ENCODE results near the gene KLHDC8A.
"Not testable (repeated sequence)": the region's sequence is repeated elsewhere in the genome, so short reads cannot be mapped to it uniquely, and the experiment has no call there.

The KLHDC8A gene

GRCh38 chr1:205387845-205388244 is 31.1 kb upstream of the KLHDC8A start:
- TF ChIP-seq, protein P1, sequence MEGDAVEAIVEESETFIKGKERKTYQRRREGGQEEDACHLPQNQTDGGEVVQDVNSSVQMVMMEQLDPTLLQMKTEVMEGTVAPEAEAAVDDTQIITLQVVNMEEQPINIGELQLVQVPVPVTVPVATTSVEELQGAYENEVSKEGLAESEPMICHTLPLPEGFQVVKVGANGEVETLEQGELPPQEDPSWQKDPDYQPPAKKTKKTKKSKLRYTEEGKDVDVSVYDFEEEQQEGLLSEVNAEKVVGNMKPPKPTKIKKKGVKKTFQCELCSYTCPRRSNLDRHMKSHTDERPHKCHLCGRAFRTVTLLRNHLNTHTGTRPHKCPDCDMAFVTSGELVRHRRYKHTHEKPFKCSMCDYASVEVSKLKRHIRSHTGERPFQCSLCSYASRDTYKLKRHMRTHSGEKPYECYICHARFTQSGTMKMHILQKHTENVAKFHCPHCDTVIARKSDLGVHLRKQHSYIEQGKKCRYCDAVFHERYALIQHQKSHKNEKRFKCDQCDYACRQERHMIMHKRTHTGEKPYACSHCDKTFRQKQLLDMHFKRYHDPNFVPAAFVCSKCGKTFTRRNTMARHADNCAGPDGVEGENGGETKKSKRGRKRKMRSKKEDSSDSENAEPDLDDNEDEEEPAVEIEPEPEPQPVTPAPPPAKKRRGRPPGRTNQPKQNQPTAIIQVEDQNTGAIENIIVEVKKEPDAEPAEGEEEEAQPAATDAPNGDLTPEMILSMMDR (IDR thresholded peaks at IDR 0.05; ENCODE audit: low read depth, low read length, missing control alignments) = no peak
- no peak for DNase-seq (ENCODE audit: low read depth)
- no peak overlapping the region for H3K4me3 ChIP-seq (ENCODE audit: low read depth, low read length)

DNA sequence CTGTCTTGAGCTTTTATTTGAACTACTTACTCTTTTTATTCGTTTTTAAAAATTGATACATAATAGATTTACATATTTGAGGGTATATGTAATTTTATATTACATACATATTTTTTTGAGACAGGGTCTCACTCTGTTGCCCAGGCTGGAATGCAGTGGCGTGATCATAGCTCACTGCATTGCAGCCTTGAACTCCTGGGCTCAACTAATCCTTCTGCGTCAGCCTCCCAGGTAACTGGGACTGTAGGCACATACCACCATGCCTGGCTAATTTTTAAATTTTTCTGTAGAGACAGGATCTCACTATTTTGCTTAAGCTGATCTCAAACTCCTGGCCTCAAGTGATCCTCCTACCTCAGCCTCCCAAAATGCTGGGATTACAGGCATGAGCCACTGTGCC is 26.3 kb upstream of the KLHDC8A start:
- not testable (repeated sequence) for DNase-seq (ENCODE audit: low read depth); H3K4me3 ChIP-seq (ENCODE audit: low read depth, low read length)

DNA sequence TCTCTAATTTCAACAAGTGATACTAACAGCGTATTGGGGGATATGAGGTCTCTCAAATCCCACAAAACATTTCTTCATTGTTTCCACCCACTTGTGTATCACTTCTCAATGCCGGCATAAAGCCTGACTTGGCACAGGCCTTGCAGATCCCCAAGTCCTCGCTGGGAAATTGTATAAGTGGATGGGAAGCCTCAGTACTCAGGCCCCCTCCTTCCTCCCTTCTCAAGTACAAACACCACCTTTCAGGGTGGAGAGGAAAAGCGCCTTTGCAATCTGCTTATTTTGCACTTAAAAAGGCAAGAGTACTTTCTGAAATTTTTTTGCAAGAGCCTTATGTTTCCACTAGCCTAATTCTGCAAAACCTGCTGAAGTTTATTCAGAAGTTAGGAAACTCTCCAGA is 25.8 kb upstream of the KLHDC8A start:
- no peak for DNase-seq (ENCODE audit: low read depth)
- TF ChIP-seq, protein P1 (IDR thresholded peaks at IDR 0.05; ENCODE audit: low read depth, low read length, missing control alignments) = no peak

DNA sequence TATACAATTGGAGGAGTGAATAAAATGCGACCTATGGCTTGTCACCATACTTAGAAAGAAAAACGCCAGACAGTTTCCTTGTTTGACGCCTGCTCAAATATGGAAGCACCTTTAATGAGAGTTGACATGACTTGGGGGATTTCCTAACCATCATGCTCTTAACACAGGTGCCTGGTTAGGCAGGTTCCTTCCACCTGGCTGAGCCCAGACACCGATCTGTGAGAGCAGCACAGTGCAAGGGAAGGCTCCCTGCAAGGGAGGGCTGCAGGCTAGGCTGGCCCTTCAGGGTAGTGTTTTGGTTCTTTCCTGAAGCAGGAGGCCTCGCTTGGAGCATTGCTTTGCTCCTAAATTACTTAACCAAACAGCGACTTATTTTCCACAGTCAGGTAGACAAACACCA is 24.6 kb upstream of the KLHDC8A start:
- no peak for DNase-seq (ENCODE audit: low read depth)
- H3K4me3 ChIP-seq (ENCODE audit: low read depth, low read length) = no peak overlapping the region
- TF ChIP-seq, protein P1 (IDR thresholded peaks at IDR 0.05; ENCODE audit: low read depth, low read length, missing control alignments) = no peak

More for the DNA sequence above, 25.8 kb upstream of the KLHDC8A start:
- no peak overlapping the region for H3K4me3 ChIP-seq (ENCODE audit: low read depth, low read length)

DNA sequence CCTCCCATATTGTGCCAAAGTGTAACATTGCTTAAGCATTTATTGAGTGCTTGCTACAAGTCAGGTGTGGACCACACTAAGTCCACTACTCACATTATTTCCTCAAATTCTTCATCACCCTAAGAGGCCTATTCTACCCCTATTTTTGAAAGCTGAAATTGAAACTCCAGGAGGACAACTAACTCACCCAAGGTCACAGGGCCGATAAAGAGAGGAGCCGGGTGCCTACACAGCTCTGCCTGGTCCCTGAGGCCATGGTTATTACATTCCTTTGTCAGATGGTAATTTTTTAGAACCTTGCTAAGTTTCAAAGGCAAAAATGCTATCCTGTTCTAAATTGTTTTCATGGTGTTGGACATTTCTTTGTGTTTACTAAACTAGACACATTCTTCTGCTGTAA is 24.2 kb upstream of the KLHDC8A start:
- TF ChIP-seq, protein P1 (IDR thresholded peaks at IDR 0.05; ENCODE audit: low read depth, low read length, missing control alignments) = no peak
- H3K4me3 ChIP-seq (ENCODE audit: low read depth, low read length) = no peak overlapping the region
- DNase-seq (ENCODE audit: low read depth) = no peak

GRCh38 chr1:205379056-205379455 is 22.3 kb upstream of the KLHDC8A start:
- TF ChIP-seq, protein P1 (IDR thresholded peaks at IDR 0.05; ENCODE audit: low read depth, low read length, missing control alignments) = no peak
- H3K4me3 ChIP-seq (ENCODE audit: low read depth, low read length) = no peak overlapping the region
- no peak for DNase-seq (ENCODE audit: low read depth)

DNA sequence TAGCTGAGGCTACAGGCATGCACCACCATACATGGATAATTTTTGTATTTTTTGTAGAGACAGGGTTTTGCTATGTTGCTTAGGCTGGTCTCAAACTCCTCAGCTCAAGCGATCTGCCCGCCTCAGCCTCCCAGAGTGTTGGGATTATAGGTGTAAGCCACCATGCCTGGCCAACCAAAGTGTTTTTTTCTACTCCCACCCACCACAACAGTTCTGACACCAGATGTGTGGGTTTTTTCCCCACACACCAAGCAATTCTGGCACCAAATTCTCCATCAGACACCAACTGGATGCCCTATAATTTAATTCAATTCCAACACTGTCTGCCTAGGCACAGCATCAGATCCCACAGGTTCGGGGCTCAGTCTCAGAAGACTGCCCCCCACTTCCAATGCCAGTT is 20.6 kb upstream of the KLHDC8A start:
- no peak for DNase-seq (ENCODE audit: low read depth)
- no peak overlapping the region for H3K4me3 ChIP-seq (ENCODE audit: low read depth, low read length)
- TF ChIP-seq, protein P1 (IDR thresholded peaks at IDR 0.05; ENCODE audit: low read depth, low read length, missing control alignments) = no peak

- H3K4me3 ChIP-seq (ENCODE audit: low read depth, low read length) = no peak overlapping the region
- no peak for DNase-seq (ENCODE audit: low read depth)
- TF ChIP-seq, protein P1 (IDR thresholded peaks at IDR 0.05; ENCODE audit: low read depth, low read length, missing control alignments) = no peak
Observed at GRCh38 chr1:205376739-205377138, 20.0 kb upstream of the KLHDC8A start.
